Tibial nerve (tissue), 4 donors: ENCODE data around the gene AUTS2.

Experiments
- EP300 ChIP-seq, 2 donors: sonication (generic); formaldehyde crosslinking; IDR thresholded peaks; one replicate each; pipeline ENCODE4 v1.6.1; 2017; ENCODE audit warnings: antibody characterized with exemption in 2 of 2, mild to moderate bottlenecking in 1 of 2
- POLR2A ChIP-seq, 2 donors: fragments of 450-650 bp; IDR thresholded peaks; one replicate each; pipeline ENCODE4 v1.6.1; 2017; ENCODE audit warnings: antibody characterized with exemption in 2 of 2, mild to moderate bottlenecking in 2 of 2, moderate library complexity in 2 of 2
- TF ChIP-seq, protein P1 (sequence below), 5 experiments: fragments of 200-600 bp in 3 of 5; fragments of 450-650 bp in 2 of 5; sonication (generic) in 3 of 5; IDR thresholded peaks; one replicate each; pipeline ENCODE4 v1.5.1; 2016 to 2019; ENCODE audit warnings: antibody characterized with exemption in 5 of 5, mild to moderate bottlenecking in 3 of 5, moderate library complexity in 2 of 5

DNA sequence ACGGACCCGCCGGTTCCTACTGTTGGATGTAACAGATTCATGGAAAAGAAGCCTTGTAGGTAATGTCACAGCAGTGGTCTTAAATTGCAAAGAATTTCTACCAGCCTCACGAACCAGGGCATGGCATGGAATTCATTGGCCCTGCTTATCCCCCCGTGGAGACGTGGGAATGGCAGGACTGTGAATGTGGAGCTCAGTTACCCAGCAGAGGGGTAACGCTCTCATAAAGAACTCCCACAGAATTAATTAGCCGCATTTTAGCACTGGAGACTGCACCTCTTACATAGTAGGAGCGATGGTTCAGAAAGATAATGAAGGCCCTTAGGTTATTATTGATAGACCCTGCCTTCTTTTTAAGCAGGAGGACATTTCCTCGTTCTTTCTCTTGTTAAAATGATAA, 715.4 kb downstream of the AUTS2 start:
- TF ChIP-seq, protein P1, sequence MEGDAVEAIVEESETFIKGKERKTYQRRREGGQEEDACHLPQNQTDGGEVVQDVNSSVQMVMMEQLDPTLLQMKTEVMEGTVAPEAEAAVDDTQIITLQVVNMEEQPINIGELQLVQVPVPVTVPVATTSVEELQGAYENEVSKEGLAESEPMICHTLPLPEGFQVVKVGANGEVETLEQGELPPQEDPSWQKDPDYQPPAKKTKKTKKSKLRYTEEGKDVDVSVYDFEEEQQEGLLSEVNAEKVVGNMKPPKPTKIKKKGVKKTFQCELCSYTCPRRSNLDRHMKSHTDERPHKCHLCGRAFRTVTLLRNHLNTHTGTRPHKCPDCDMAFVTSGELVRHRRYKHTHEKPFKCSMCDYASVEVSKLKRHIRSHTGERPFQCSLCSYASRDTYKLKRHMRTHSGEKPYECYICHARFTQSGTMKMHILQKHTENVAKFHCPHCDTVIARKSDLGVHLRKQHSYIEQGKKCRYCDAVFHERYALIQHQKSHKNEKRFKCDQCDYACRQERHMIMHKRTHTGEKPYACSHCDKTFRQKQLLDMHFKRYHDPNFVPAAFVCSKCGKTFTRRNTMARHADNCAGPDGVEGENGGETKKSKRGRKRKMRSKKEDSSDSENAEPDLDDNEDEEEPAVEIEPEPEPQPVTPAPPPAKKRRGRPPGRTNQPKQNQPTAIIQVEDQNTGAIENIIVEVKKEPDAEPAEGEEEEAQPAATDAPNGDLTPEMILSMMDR (IDR thresholded peaks at IDR 0.05) = no peak
- TF ChIP-seq POLR2A (IDR thresholded peaks at IDR 0.05) (no peak), EP300 (IDR thresholded peaks at IDR 0.05) (no peak)
